AG04450 (cell line): ENCODE measurements around the gene NDUFB10. TPM values are rescaled to one million over a fixed set of nuclear protein-coding genes. Genes with fewer than 3 reads are reported as not detected.

ENCODE experiments used
- CTCF ChIA-PET: fragments of 300-600, 350-600 bp; formaldehyde crosslinking; extraction: SDS; loops from one replicate; lab custom pipeline; 2022; ENCODE audit warnings: antibody characterized with exemption, inconsistent platforms; lab: Charles Lee
- POLR2A ChIA-PET: fragments of 350-600 bp; formaldehyde crosslinking; extraction: SDS; loops from one replicate; lab custom pipeline; 2021; ENCODE audit warnings: antibody characterized with exemption, inconsistent platforms; lab: Yijun Ruan, JAX
- DNase-seq: peaks from one replicate; pipeline ENCODE4 v3.0.0-alpha.2; 2011; ENCODE audit warnings: low read depth, low spot score
- H3K27ac ChIP-seq: one replicate; pipeline ENCODE4 v1.5.1; 2012; ENCODE audit warnings: low read depth, low read length, control low read depth
- H3K27me3 ChIP-seq: one replicate; pipeline ENCODE4 v1.6.0; 2012; ENCODE audit warnings: low read length; ENCODE audit not compliant: control insufficient read depth, insufficient read depth
- H3K4me3 ChIP-seq: 2 replicates; pipeline ENCODE4 v1.5.1; 2011; ENCODE audit warnings: mild to moderate bottlenecking, low read depth, low read length, control low read depth
- H3K9me3 ChIP-seq: 2 replicates; pipeline ENCODE4 v1.5.1; 2012; ENCODE audit warnings: low read length; ENCODE audit not compliant: control insufficient read depth, insufficient read depth
- CTCF ChIP-seq: IDR thresholded peaks from 2 replicates; pipeline ENCODE4 v1.5.1; 2011; ENCODE audit warnings: low read depth, low read length, control low read depth, inconsistent platforms
- polyA plus RNA-seq: library from polyadenylated mRNA; depleted of rRNA; stranded (reverse); fragments of >200 nt; gene quantifications from 2 replicates; pipeline ENCODE4 v1.2.3, GENCODE V29; 2011

Gene NDUFB10
- polyA plus RNA-seq, 1 experiment, result 126 TPM

- no peak for DNase-seq
- POLR2A ChIA-PET, result interaction anchor here (0.6 to 3.6 kb wide), 3 partner anchors 13 to 174 kb away, joined by 3 to 14 read pairs (median 4); partner anchors contain the start of genes RPS2 and TRAF7
- no peak for TF ChIP-seq CTCF
- peaks cover 3% of the 10 kb centered on the region; the same call in 1 of the 2 replicates for H3K9me3 ChIP-seq
- H3K4me3 ChIP-seq, result no peak overlapping the region
- CTCF ChIA-PET, result no interaction called here
- H3K27me3 ChIP-seq, result peaks cover 36% of the 10 kb centered on the region
- no peak overlapping the region for H3K27ac ChIP-seq
These were observed 22.7 kb downstream of the NDUFB10 start for GRCh38 chr16:1982013-1982433.

GRCh38 chr16:1982991-1983543 is 23.7 kb downstream of the NDUFB10 start:
- no peak for DNase-seq
- Histone ChIP-seq H3K27ac (no peak overlapping the region), H3K9me3 (peaks cover 3% of the 10 kb centered on the region; the same call in 1 of the 2 replicates), H3K27me3 (peaks cover 36% of the 10 kb centered on the region), H3K4me3 (peak overlapping the region; percentile 65)
- TF ChIP-seq CTCF, result no peak
- POLR2A ChIA-PET, result interaction anchor here (0.6 to 3.6 kb wide), 3 partner anchors 11 to 272 kb away, joined by 5 to 14 read pairs (median 6); partner anchors contain the start of genes RPS2 and TBL3
- CTCF ChIA-PET, result interaction anchor here (0.6 to 1.0 kb wide), 2 partner anchors 135 to 157 kb away, joined by 4 to 5 read pairs; no protein-coding TSS in a partner anchor

- H3K27ac ChIP-seq, result no peak within 1 kb of the TSS
- H3K4me3 ChIP-seq, result peak within 1 kb of the TSS; percentile 74
- ChIA-PET POLR2A (interaction anchor here (0.6 to 2.0 kb wide), 6 partner anchors 12 to 272 kb away, joined by 3 to 20 read pairs (median 4); partner anchors contain the start of genes RPS2, TBL3 and TRAF7), CTCF (interaction anchor here (0.6 to 3.7 kb wide), 4 partner anchors 20 to 157 kb away, joined by 3 to 17 read pairs (median 4); no protein-coding TSS in a partner anchor)
- peaks cover 36% of the 10 kb centered on the region for H3K27me3 ChIP-seq
- peaks cover under 1% of the 10 kb centered on the region; the same call in 1 of the 2 replicates for H3K9me3 ChIP-seq
- peak; percentile 44 for TF ChIP-seq CTCF
- peak; percentile 72 for DNase-seq
These were observed 24.4 kb downstream of the NDUFB10 start, which contains the start of gene GFER for GRCh38 chr16:1983544-1984346. Gene GFER (plus strand): TSS chr16:1984193. CDS start chr16:1984219, 26 bp downstream.

GRCh38 chr16:1984347-1985225 is 25.2 kb downstream of the NDUFB10 start:
- H3K4me3 ChIP-seq, result peak overlapping the region; percentile 74
- peaks cover 3% of the 10 kb centered on the region; the same call in 1 of the 2 replicates for H3K9me3 ChIP-seq
- H3K27me3 ChIP-seq, result peaks cover 39% of the 10 kb centered on the region
- H3K27ac ChIP-seq, result no peak overlapping the region
- no peak for DNase-seq
- TF ChIP-seq CTCF, result no peak
- ChIA-PET POLR2A (interaction anchor here (0.6 to 2.0 kb wide), 6 partner anchors 13 to 926 kb away, joined by 3 to 20 read pairs (median 4); partner anchors contain the start of genes ECI1, RPS2, TBL3 and TRAF7), CTCF (interaction anchor here (0.9 to 3.7 kb wide), 2 partner anchors 19 to 156 kb away, joined by 3 to 17 read pairs; no protein-coding TSS in a partner anchor)
